ENCODE data around the gene SCAND1.

The SCAND1 gene

GRCh38 chr20:35903843-35904242, 50.5 kb downstream of the SCAND1 start:
- TF ChIP-seq CTCF (IDR thresholded peaks at IDR 0.05; ENCODE audit: insufficient read depth, low read length, poor library complexity, severe bottlenecking) = no peak
- H3K4me3 ChIP-seq (replicated peaks; ENCODE audit: low read depth, low read length) = no peak overlapping the region
- H3K36me3 ChIP-seq (ENCODE audit: control insufficient read depth, insufficient read depth, low read length) = peaks cover 9% of the 10 kb centered on the region
- no peaks in the 10 kb centered on the region for H3K27me3 ChIP-seq (replicated peaks; ENCODE audit: control insufficient read depth, insufficient read depth, low read length)
- DNase-seq (ENCODE audit: extremely low read depth, insufficient read length) = no peak

Measured in GM06990 (cell line).